ENCODE results near the gene PIGU. TPM values are rescaled to one million over a fixed set of nuclear protein-coding genes. Genes with fewer than 3 reads are reported as not detected.
A peak's percentile ranks its signal among the peaks of the same experiment; 100 is the strongest.

Gene PIGU
- total and polyA plus RNA-seq, 5 experiments from 2014 or later, result 11.4 to 25.4 (median 18.3) TPM

DNA sequence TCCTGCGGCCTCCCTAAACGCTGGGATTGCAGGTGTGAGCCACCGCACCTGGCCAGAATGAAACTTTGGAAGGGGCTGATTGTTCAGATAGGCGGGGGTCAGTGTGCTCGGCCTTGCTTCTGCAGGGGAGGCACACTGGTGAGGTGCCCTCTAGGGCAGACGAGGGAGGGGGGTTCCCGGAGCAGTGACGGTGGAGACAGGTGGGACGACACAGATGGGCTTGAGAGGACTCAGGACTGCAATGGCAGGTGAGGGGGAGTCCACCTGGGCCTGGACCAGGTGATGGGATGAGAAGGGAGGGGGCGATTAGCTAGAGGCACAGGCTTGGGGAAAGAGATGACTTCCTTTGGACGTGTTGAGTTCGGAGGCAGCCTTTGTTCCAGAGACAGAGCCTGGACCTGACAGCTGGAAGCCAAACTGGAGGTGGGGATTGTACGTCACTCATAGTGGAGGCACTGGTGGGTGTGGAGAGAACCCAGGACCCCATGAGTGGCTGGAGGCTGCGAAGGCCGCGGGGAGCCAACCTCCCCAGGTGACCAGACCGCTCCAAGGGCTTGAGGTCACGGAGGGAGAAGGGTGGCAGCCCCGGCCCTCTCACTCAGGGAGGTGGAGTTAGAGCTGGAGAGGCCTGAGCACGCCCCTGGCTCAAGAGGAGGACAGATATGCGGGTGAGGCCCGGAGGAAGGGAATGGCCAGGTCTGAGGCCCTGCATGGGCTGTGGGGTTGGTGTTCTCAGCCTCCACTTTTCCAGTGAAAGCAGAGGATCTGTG, 128.9 kb downstream of the PIGU start:
- DNase-seq (peak in 1 of 10 donors; percentile 57), ATAC-seq (no peak)
- H3K27ac Mint-ChIP-seq, result no peak overlapping the region
- POLR2A ChIA-PET, result interaction anchor here (0.5 to 0.7 kb wide), 2 partner anchors 100 to 607 kb away, joined by 3 to 4 read pairs; no protein-coding TSS in a partner anchor
- no peaks in the 10 kb centered on the region for H3K9me3 Mint-ChIP-seq
- H3K27me3 Mint-ChIP-seq, result peaks cover 0 to 14% (median 0%) of the 10 kb centered on the region in 5 donors
- no peak overlapping the region for H3K4me3 Mint-ChIP-seq
- H3K4me1 Mint-ChIP-seq, result peaks cover 5 to 11% (median 10%) of the 10 kb centered on the region in 4 donors
- peaks cover 0 to 2% (median 0%) of the 10 kb centered on the region in 3 donors for H3K36me3 Mint-ChIP-seq

GRCh38 chr20:34546751-34547181, 130.1 kb downstream of the PIGU start:
- Mint-ChIP-seq H3K4me1 (peaks cover 5 to 11% (median 10%) of the 10 kb centered on the region in 4 donors), H3K9me3 (no peaks in the 10 kb centered on the region), H3K27me3 (peaks cover 0 to 14% (median 0%) of the 10 kb centered on the region in 5 donors), H3K4me3 (no peak overlapping the region), H3K27ac (peak overlapping the region in 1 of 10 donors; percentile 9), H3K36me3 (peaks cover 0 to 2% (median 0%) of the 10 kb centered on the region in 3 donors)
- peak in 1 of 10 donors; percentile 1 for DNase-seq
- no peak for ATAC-seq
- POLR2A ChIA-PET, result no interaction called here

- Mint-ChIP-seq H3K27me3 (peaks cover 0 to 14% (median 0%) of the 10 kb centered on the region in 5 donors), H3K27ac (peak overlapping the region in 5 of 10 donors; percentile 13 to 85 (median 25)), H3K36me3 (peaks cover 0 to 22% (median 6%) of the 10 kb centered on the region in 3 donors), H3K4me1 (peaks cover 5 to 24% (median 11%) of the 10 kb centered on the region in 4 donors), H3K4me3 (peak overlapping the region; percentile 58 to 85 (median 70)), H3K9me3 (no peaks in the 10 kb centered on the region)
- POLR2A ChIA-PET, result interaction anchor here (1.2 to 2.1 kb wide), 2 partner anchors 14 to 28 kb away, joined by 5 to 8 read pairs; partner anchors contain the start of genes DYNLRB1 and MAP1LC3A
- peak in 2 of 10 donors; percentile 28 to 36 for DNase-seq
- peak; percentile 92 for ATAC-seq
These were observed 132.6 kb downstream of the PIGU start for GRCh38 chr20:34544109-34544796.

DNA sequence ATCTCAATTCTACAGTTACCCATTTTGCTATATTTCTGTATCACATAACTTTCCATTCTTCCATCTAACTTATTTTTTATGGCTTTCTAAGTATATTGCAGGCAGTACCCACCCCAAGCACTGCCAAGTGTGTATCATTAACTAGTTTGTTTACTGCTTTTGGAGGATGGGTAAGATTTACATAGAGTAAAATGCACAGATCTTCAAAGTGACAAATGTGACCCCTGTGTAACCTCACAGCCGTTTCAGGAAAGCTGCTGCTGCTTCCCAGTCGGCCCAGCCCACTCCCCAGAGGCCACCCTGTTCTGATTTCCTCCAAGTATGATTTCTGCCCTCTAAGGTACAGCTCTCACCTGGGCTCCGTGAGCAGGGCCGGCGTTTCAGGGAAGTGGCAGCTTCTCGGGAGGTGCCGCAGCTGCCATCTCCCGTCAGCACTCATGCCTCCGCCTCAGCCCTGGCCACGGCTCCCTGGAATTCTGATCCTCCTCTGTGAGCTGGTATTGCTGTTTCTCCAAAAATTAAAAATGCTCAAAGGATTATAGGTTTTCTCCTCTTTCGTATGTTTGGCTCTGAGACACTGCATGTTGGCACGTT, 133.3 kb downstream of the PIGU start:
- H3K27ac Mint-ChIP-seq, result no peak overlapping the region
- H3K27me3 Mint-ChIP-seq, result peaks cover 0 to 14% (median 0%) of the 10 kb centered on the region in 5 donors
- H3K4me1 Mint-ChIP-seq, result peaks cover 5 to 24% (median 11%) of the 10 kb centered on the region in 4 donors
- no peaks in the 10 kb centered on the region for H3K9me3 Mint-ChIP-seq
- peaks cover 0 to 29% (median 6%) of the 10 kb centered on the region in 3 donors for H3K36me3 Mint-ChIP-seq
- no peak for DNase-seq
- POLR2A ChIA-PET, result interaction anchor here (2.1 kb wide), 1 partner anchor 27 kb away, joined by 8 read pairs; the partner anchor contains the start of gene DYNLRB1
- ATAC-seq, result no peak
- H3K4me3 Mint-ChIP-seq, result peak overlapping the region in 2 of 10 donors; percentile 62 to 70

- Mint-ChIP-seq H3K27ac (peak overlapping the region in 2 of 10 donors; percentile 13 to 36), H3K36me3 (peaks cover 0 to 32% (median 6%) of the 10 kb centered on the region in 3 donors), H3K4me3 (no peak overlapping the region), H3K4me1 (peaks cover 5 to 24% (median 11%) of the 10 kb centered on the region in 4 donors), H3K9me3 (no peaks in the 10 kb centered on the region), H3K27me3 (peaks cover 0 to 8% (median 0%) of the 10 kb centered on the region in 5 donors)
- DNase-seq, result no peak
- POLR2A ChIA-PET, result no interaction called here
- ATAC-seq, result no peak
These were observed 134.5 kb downstream of the PIGU start for GRCh38 chr20:34542439-34542838.

DNA sequence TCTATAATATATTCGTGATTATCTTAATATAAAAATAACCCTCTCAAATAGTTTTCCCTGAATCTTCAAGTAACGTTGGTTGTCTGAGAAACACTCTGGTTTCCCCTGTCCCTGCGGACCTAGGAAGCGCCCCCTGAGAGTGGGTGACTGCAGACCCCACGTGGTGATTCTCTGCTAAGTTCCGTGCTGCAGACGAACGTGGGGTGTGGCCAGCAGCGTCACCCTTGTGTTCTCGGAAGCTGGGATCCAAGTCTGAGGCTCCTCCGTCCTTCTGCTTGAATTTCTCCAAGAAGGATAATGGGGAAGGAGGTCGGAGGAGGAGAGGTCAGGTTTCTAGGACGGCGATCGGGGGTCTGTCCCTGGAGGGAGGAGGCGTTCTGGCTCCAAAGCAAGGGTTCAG, 135.0 kb downstream of the PIGU start:
- ATAC-seq (no peak), DNase-seq (peak in 1 of 10 donors; percentile 13)
- H3K36me3 Mint-ChIP-seq, result peaks cover 0 to 37% (median 6%) of the 10 kb centered on the region in 3 donors
- POLR2A ChIA-PET, result no interaction called here
- peaks cover 0 to 7% (median 0%) of the 10 kb centered on the region in 5 donors for H3K27me3 Mint-ChIP-seq
- H3K9me3 Mint-ChIP-seq, result no peaks in the 10 kb centered on the region
- no peak overlapping the region for H3K4me3 Mint-ChIP-seq
- H3K27ac Mint-ChIP-seq, result peak overlapping the region in 1 of 10 donors; percentile 60
- peaks cover 5 to 24% (median 11%) of the 10 kb centered on the region in 4 donors for H3K4me1 Mint-ChIP-seq

- Mint-ChIP-seq H3K36me3 (peaks cover 0 to 41% (median 6%) of the 10 kb centered on the region in 3 donors), H3K27me3 (peaks cover 0 to 7% (median 0%) of the 10 kb centered on the region in 5 donors), H3K9me3 (no peaks in the 10 kb centered on the region), H3K4me1 (peaks cover 5 to 24% (median 11%) of the 10 kb centered on the region in 4 donors), H3K27ac (peak overlapping the region in 5 of 10 donors; percentile 39 to 76 (median 60)), H3K4me3 (no peak overlapping the region)
- ATAC-seq (no peak), DNase-seq (peak in 1 of 10 donors; percentile 49)
- POLR2A ChIA-PET, result no interaction called here
These were observed 135.5 kb downstream of the PIGU start for GRCh38 chr20:34541264-34541901.

GRCh38 chr20:34540596-34541263, 136.2 kb downstream of the PIGU start:
- H3K27me3 Mint-ChIP-seq, result peaks cover 0 to 4% (median 0%) of the 10 kb centered on the region in 5 donors
- H3K4me1 Mint-ChIP-seq, result peaks cover 5 to 24% (median 11%) of the 10 kb centered on the region in 4 donors
- peaks cover 0 to 47% (median 8%) of the 10 kb centered on the region in 3 donors for H3K36me3 Mint-ChIP-seq

DNA sequence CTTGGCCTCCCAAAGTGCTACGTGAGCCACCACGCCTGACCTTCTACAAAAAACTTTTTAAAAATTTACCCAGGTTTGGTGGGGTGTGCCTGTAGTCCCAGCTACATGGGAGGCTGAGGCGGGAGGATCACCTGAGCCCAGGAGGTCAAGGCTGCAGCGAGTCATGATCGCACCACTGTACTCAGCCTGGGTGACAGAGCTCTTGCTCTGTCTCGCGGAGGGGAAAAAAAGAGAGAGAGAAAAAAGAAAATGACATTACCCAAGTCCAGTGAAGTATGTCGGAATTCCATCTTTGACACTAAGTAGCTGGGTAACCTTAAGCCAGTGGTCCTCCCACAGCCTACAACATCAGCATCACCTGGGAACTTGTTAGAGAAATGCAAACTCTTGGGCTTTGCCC, 137.1 kb downstream of the PIGU start:
- Mint-ChIP-seq H3K27me3 (no peaks in the 10 kb centered on the region), H3K36me3 (peaks cover 0 to 54% (median 11%) of the 10 kb centered on the region in 3 donors), H3K9me3 (no peaks in the 10 kb centered on the region), H3K4me3 (no peak overlapping the region), H3K27ac (no peak overlapping the region), H3K4me1 (peaks cover 4 to 23% (median 10%) of the 10 kb centered on the region in 4 donors)
- no peak for ATAC-seq
- DNase-seq, result no peak
- POLR2A ChIA-PET, result no interaction called here

More at GRCh38 chr20:34540596-34541263, 136.2 kb downstream of the PIGU start:
- no peaks in the 10 kb centered on the region for H3K9me3 Mint-ChIP-seq
- peak overlapping the region in 6 of 10 donors; percentile 39 to 69 (median 56) for H3K27ac Mint-ChIP-seq
- no peak overlapping the region for H3K4me3 Mint-ChIP-seq
- DNase-seq (peak in 1 of 10 donors; percentile 30), ATAC-seq (no peak)
- POLR2A ChIA-PET, result no interaction called here

DNA sequence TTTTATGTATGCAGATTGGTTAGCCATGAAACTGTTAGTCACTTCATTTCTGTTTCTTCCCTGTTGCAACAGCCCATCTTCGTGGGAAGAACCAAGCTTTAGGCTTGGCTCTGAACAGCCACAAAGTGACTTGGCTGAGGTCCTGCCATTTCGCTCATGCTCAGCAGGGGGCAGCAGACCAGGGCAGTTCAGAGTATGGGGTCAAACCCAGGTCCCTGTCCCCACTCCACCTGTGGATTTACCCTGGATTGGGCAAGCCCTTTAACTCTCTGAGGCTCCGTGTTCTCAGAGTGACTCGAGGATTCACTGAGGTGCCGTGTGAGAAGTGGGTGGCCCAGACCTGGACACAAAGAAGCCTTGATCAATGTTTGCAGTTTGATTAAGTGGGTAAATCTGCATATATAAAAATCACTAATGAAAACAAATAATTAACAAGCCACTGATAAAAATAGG, 138.2 kb downstream of the PIGU start:
- Mint-ChIP-seq H3K9me3 (no peaks in the 10 kb centered on the region), H3K4me1 (peaks cover 0 to 14% (median 0%) of the 10 kb centered on the region in 4 donors), H3K36me3 (peaks cover 0 to 62% (median 11%) of the 10 kb centered on the region in 3 donors), H3K27me3 (no peaks in the 10 kb centered on the region), H3K4me3 (no peak overlapping the region), H3K27ac (peak overlapping the region in 2 of 10 donors; percentile 8 to 76)
- POLR2A ChIA-PET, result no interaction called here
- DNase-seq (peak in 9 of 10 donors; percentile 29 to 68 (median 40)), ATAC-seq (peak; percentile 65 to 70)

DNA sequence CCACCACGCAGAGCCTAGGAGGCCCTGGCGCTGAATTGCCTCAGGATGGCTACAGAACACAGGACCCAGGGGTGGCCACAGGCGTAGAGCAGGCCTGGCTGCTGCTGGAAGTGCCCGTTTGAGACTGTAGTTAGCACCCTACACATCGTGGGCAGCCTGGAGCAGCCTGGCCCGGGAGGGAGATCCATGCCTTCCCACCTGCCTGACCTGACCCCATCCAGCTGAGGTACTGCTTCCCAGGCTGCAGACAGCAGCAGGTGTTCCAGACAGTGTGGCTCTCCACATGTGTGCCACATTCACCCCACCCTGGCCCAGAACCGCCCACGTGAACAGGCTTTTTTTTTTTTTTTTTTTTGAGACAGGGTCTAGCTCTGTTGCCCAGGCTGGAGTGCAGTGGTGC, 139.2 kb downstream of the PIGU start:
- peaks cover 0 to 62% (median 11%) of the 10 kb centered on the region in 3 donors for H3K36me3 Mint-ChIP-seq
- H3K9me3 Mint-ChIP-seq, result no peaks in the 10 kb centered on the region
- POLR2A ChIA-PET, result interaction anchor here (0.6 kb wide), 1 partner anchor 687 kb away, joined by 4 read pairs; no protein-coding TSS in a partner anchor
- H3K27me3 Mint-ChIP-seq, result no peaks in the 10 kb centered on the region
- DNase-seq (peak in 1 of 10 donors; percentile 8), ATAC-seq (no peak)
- H3K4me1 Mint-ChIP-seq, result peaks cover 0 to 14% (median 0%) of the 10 kb centered on the region in 4 donors
- H3K4me3 Mint-ChIP-seq, result no peak overlapping the region
- peak overlapping the region in 1 of 10 donors; percentile 34 for H3K27ac Mint-ChIP-seq
